Endothelial cell (in vitro differentiated cells): Measurements from ENCODE around the gene MACROD2. TPM values are rescaled to one million over a fixed set of nuclear protein-coding genes. Genes with fewer than 3 reads are reported as not detected.

Experiments
- DNase-seq: peaks from one replicate; pipeline ENCODE4 v3.0.0; 2021; ENCODE audit warnings: low spot score
- H3K27ac Mint-ChIP-seq: one replicate; pipeline ENCODE4 v1.8.0; 2021; ENCODE audit warnings: mixed read lengths, inconsistent platforms; ENCODE audit not compliant: unreplicated experiment
- H3K27me3 Mint-ChIP-seq: one replicate; pipeline ENCODE4 v1.8.0; 2021; ENCODE audit warnings: mild to moderate bottlenecking, moderate library complexity, mixed read lengths, inconsistent platforms; ENCODE audit not compliant: unreplicated experiment
- H3K36me3 Mint-ChIP-seq: one replicate; pipeline ENCODE4 v1.8.0; 2021; ENCODE audit warnings: mild to moderate bottlenecking, low read depth, mixed read lengths, inconsistent platforms; ENCODE audit not compliant: unreplicated experiment
- H3K4me1 Mint-ChIP-seq: one replicate; pipeline ENCODE4 v1.8.0; 2021; ENCODE audit warnings: mild to moderate bottlenecking, mixed read lengths, inconsistent platforms; ENCODE audit not compliant: unreplicated experiment
- H3K4me3 Mint-ChIP-seq: one replicate; pipeline ENCODE4 v1.8.0; 2021; ENCODE audit warnings: mild to moderate bottlenecking, mixed read lengths, inconsistent platforms; ENCODE audit not compliant: unreplicated experiment
- H3K9me3 Mint-ChIP-seq: one replicate; pipeline ENCODE4 v1.8.0; 2021; ENCODE audit warnings: mixed read lengths, inconsistent platforms; ENCODE audit not compliant: unreplicated experiment
- CTCF ChIP-seq: fragments of 200-600 bp; sonication (generic); IDR thresholded peaks from one replicate; pipeline ENCODE4 v1.5.0; 2021; ENCODE audit warnings: antibody characterized with exemption; ENCODE audit not compliant: unreplicated experiment
- total RNA-seq: library from RNA; stranded (reverse); fragmentation: NEBNext Ultra II Directional; extraction: Animal tissue kit (Norgen Biotek cat#: 25700); gene quantifications from one replicate; pipeline ENCODE4 v1.2.1, GENCODE V29; 2021; ENCODE audit not compliant: unreplicated experiment

Gene MACROD2
- total RNA-seq, 1 donor from 2014 or later = 6.4 TPM

DNA sequence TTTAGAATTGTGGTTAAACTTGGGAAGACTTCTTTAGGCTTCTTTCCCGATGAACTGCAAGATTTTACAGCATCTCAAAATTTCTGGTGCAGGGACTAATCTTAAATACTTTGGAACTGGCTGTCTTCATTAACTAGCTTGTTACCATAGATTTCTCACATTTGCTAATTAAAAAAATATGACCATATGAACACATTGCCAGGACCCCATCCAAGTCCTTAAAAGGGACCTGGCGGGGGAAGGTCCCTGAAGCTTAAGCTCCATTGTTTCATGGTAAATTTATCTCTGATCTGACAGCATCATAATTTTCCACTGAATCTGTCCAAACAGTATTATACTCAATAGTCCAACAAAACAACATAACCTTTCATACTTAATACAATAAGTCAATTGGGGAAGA lies 859.9 kb downstream of the MACROD2 start:
- DNase-seq = no peak
- H3K36me3 Mint-ChIP-seq = no peaks in the 10 kb centered on the region
- no peak overlapping the region for H3K27ac Mint-ChIP-seq
- no peaks in the 10 kb centered on the region for H3K27me3 Mint-ChIP-seq
- no peak overlapping the region for H3K4me3 Mint-ChIP-seq
- no peaks in the 10 kb centered on the region for H3K9me3 Mint-ChIP-seq
- peaks cover 8% of the 10 kb centered on the region for H3K4me1 Mint-ChIP-seq
- no peak for TF ChIP-seq CTCF

GRCh38 chr20:14859627-14860026 lies 864.3 kb downstream of the MACROD2 start:
- H3K9me3 Mint-ChIP-seq = no peaks in the 10 kb centered on the region
- DNase-seq = no peak
- H3K27ac Mint-ChIP-seq = no peak overlapping the region
- TF ChIP-seq CTCF = no peak
- H3K4me3 Mint-ChIP-seq = no peak overlapping the region
- no peaks in the 10 kb centered on the region for H3K27me3 Mint-ChIP-seq
- peaks cover 6% of the 10 kb centered on the region for H3K4me1 Mint-ChIP-seq
- H3K36me3 Mint-ChIP-seq = no peaks in the 10 kb centered on the region

DNA sequence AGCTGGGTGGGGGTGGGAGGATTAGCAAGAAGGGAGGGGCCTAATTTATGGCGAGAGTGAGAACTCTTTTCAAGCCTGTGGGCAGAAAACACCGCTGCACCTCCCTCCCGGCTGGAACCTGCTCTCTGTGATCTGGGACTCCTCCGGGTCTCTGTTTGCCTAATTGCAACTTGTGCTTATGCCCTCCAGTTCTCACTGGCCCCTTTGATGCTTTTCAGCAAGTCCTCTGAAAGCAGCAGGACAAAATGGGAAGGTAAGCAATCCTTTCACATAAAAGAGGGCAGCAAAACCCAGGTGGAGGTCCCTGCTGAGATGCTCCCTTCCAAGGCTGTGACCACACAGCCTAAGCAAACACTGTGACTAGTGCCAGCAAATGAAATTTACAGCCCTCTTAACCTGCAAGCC lies 865.1 kb downstream of the MACROD2 start:
- no peak overlapping the region for H3K27ac Mint-ChIP-seq
- DNase-seq = no peak
- no peaks in the 10 kb centered on the region for H3K36me3 Mint-ChIP-seq
- H3K27me3 Mint-ChIP-seq = no peaks in the 10 kb centered on the region
- TF ChIP-seq CTCF = no peak
- no peak overlapping the region for H3K4me3 Mint-ChIP-seq
- H3K4me1 Mint-ChIP-seq = peaks cover 6% of the 10 kb centered on the region
- no peaks in the 10 kb centered on the region for H3K9me3 Mint-ChIP-seq

GRCh38 chr20:14861028-14861699 lies 865.8 kb downstream of the MACROD2 start:
- no peak for DNase-seq
- H3K36me3 Mint-ChIP-seq = no peaks in the 10 kb centered on the region
- TF ChIP-seq CTCF = no peak
- H3K27me3 Mint-ChIP-seq = no peaks in the 10 kb centered on the region
- H3K9me3 Mint-ChIP-seq = no peaks in the 10 kb centered on the region
- no peak overlapping the region for H3K27ac Mint-ChIP-seq
- no peak overlapping the region for H3K4me3 Mint-ChIP-seq
- peaks cover 6% of the 10 kb centered on the region for H3K4me1 Mint-ChIP-seq

DNA sequence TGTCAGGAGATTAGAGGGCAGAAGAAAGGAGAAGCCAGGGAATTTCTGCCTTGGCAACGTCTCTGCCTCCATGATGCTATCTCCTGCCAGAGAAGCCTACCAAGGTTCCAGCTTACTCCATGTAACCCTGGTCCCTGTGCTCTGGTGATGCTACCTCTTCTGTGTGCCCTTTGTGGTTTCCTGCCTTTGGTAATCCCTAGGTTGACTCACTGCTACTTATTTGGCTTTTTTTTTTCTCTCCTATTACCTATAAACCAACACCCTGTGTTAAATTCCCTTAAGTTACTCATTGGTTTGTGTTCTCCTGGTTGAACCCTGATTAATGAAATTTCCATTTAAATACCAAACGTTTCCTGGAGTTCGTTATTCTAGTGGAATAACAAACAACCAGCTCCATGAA lies 869.9 kb downstream of the MACROD2 start:
- TF ChIP-seq CTCF = no peak
- DNase-seq = no peak
- no peak overlapping the region for H3K27ac Mint-ChIP-seq

More for the DNA sequence above, 869.9 kb downstream of the MACROD2 start:
- H3K4me1 Mint-ChIP-seq = peaks cover 6% of the 10 kb centered on the region
- no peak overlapping the region for H3K4me3 Mint-ChIP-seq
- no peaks in the 10 kb centered on the region for H3K9me3 Mint-ChIP-seq
- no peaks in the 10 kb centered on the region for H3K27me3 Mint-ChIP-seq
- no peaks in the 10 kb centered on the region for H3K36me3 Mint-ChIP-seq
